Hepatocyte (in vitro differentiated cells): ENCODE measurements around the gene PGPEP1.

Experiments used
- EZH2 ChIP-seq: fragments of 200-600 bp; sonication (generic); IDR thresholded peaks from 2 replicates; pipeline ENCODE4 v1.6.1; 2016; ENCODE audit warnings: antibody characterized with exemption, mild to moderate bottlenecking, borderline replicate concordance
- EZH2phosphoT487 ChIP-seq: fragments of 200-600 bp; sonication (generic); IDR thresholded peaks from one replicate; pipeline ENCODE4 v1.6.1; 2018; ENCODE audit warnings: antibody characterized with exemption, mild to moderate bottlenecking, low read depth, moderate library complexity; ENCODE audit not compliant: unreplicated experiment, severe bottlenecking
- TF ChIP-seq, protein P1 (sequence below): fragments of 200-600 bp; sonication (generic); IDR thresholded peaks from 2 replicates; pipeline ENCODE4 v1.5.1; 2016; ENCODE audit warnings: antibody characterized with exemption, mild to moderate bottlenecking; ENCODE audit not compliant: poor library complexity

DNA sequence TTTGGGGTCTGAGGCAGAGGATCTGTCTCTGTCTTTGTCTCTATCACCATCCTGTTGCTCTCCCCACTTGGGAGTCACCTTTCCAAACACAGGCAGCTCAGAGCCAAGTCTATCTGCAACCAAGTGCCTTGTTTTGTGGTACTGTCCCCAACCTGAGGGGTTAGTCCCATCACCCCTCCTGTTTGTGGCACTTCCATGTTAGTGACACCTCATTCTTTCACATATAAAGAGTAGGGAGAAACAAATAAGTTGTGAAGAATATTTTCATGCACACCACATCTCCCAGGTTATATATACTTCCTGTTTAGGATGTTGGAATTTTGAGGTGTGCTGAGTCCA, 49.3 kb downstream of the PGPEP1 start:
- TF ChIP-seq, protein P1, sequence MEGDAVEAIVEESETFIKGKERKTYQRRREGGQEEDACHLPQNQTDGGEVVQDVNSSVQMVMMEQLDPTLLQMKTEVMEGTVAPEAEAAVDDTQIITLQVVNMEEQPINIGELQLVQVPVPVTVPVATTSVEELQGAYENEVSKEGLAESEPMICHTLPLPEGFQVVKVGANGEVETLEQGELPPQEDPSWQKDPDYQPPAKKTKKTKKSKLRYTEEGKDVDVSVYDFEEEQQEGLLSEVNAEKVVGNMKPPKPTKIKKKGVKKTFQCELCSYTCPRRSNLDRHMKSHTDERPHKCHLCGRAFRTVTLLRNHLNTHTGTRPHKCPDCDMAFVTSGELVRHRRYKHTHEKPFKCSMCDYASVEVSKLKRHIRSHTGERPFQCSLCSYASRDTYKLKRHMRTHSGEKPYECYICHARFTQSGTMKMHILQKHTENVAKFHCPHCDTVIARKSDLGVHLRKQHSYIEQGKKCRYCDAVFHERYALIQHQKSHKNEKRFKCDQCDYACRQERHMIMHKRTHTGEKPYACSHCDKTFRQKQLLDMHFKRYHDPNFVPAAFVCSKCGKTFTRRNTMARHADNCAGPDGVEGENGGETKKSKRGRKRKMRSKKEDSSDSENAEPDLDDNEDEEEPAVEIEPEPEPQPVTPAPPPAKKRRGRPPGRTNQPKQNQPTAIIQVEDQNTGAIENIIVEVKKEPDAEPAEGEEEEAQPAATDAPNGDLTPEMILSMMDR, result no peak
- no peak for TF ChIP-seq EZH2
- TF ChIP-seq EZH2phosphoT487, result no peak
